Measurements from ENCODE around the gene CACNA2D1.

The CACNA2D1 gene

DNA sequence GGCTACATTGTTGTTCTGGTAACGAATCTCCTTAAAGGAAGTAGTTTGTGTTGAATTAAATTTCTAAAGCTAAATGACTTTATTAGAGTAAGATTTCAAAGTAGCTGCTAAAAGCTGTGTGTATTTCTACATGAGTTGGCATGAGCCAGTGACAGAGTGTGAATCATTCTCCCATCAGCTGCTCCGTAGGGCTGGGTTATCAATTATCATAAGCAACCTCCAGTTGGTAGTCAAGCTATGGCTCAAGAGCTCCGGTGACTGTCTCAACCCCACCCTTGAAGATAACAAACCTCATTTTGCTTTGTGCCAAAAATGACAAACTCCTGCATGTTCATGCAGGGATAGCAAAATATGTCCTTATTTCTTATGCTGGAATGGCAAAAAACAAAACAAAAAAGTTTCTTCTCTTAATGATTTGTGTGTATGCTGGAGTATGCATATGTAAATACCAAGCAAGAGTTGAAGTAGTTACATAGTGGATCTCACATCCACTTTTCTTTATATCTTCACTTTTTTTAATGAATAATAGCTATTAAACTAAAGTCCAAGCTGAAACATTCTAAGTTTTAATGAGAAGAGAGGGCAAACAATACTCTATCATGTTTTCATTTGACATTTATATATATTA is 249.4 kb downstream of the CACNA2D1 start:
- no peak for TF ChIP-seq CTCF (IDR thresholded peaks at IDR 0.05; ENCODE audit: low read depth, low read length)
- peak; percentile 25 for DNase-seq (ENCODE audit: low read depth, low spot score)
- H3K4me3 ChIP-seq (ENCODE audit: low read depth, low read length) = no peak overlapping the region
- in situ Hi-C loops (cut with HindIII; ENCODE audit: low sequenced_read_pairs) = no loop called here

- TF ChIP-seq CTCF (IDR thresholded peaks at IDR 0.05; ENCODE audit: low read depth, low read length) = no peak
- in situ Hi-C loops (cut with HindIII; ENCODE audit: low sequenced_read_pairs) = no loop called here
- DNase-seq (ENCODE audit: low read depth, low spot score) = no peak
- no peak overlapping the region for H3K4me3 ChIP-seq (ENCODE audit: low read depth, low read length)
These were observed 254.9 kb downstream of the CACNA2D1 start for GRCh38 chr7:82188636-82189035.

DNA sequence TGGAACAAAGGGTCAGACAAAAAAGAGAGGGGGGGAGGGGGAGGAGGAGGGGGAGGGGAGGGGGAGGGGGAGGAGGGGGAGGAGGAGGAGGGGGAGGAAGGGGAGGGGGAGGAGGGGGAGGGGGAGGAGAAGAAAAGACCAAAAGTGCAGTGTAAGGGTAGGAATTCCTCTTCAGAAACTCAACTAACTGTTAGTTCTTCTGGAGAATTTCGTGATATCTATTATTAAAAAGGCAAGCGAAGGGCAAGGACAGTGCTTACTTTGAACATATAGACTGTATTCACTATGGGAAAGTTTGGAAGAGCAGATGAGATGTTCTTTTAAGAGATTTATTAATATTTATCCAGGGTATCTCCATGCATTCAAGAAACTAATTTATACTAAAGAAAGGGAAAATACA is 258.1 kb downstream of the CACNA2D1 start:
- H3K4me3 ChIP-seq (ENCODE audit: low read depth, low read length) = no peak overlapping the region
- DNase-seq (ENCODE audit: low read depth, low spot score) = no peak
- TF ChIP-seq CTCF (IDR thresholded peaks at IDR 0.05; ENCODE audit: low read depth, low read length) = no peak
- in situ Hi-C loops (cut with HindIII; ENCODE audit: low sequenced_read_pairs) = no loop called here

DNA sequence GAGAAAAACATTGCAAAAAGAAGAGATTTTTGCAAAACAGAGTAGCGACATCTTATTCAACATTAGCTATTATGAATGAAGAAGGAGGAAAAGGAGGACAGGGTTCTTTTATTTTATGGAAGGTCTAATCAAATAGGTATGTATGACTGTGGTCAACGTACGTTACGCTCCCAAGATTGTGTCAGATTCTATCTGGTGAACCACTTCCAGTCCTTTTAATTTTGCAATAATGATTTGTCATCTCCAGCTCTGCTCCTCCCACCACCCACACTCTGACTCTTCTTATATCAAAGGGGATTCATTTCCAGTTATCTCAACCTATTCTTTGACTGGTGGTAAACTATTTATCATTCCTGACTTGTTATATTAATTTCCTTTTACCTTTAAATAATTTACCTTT is 259.9 kb downstream of the CACNA2D1 start:
- DNase-seq (ENCODE audit: low read depth, low spot score) = peak; percentile 47
- no peak overlapping the region for H3K4me3 ChIP-seq (ENCODE audit: low read depth, low read length)
- TF ChIP-seq CTCF (IDR thresholded peaks at IDR 0.05; ENCODE audit: low read depth, low read length) = no peak
- in situ Hi-C loops (cut with HindIII; ENCODE audit: low sequenced_read_pairs) = no loop called here

- DNase-seq (ENCODE audit: low read depth, low spot score) = no peak
- H3K4me3 ChIP-seq (ENCODE audit: low read depth, low read length) = no peak overlapping the region
- in situ Hi-C loops (cut with HindIII; ENCODE audit: low sequenced_read_pairs) = no loop called here
- TF ChIP-seq CTCF (IDR thresholded peaks at IDR 0.05; ENCODE audit: low read depth, low read length) = no peak
These were observed 264.3 kb downstream of the CACNA2D1 start for GRCh38 chr7:82179311-82179710.

DNA sequence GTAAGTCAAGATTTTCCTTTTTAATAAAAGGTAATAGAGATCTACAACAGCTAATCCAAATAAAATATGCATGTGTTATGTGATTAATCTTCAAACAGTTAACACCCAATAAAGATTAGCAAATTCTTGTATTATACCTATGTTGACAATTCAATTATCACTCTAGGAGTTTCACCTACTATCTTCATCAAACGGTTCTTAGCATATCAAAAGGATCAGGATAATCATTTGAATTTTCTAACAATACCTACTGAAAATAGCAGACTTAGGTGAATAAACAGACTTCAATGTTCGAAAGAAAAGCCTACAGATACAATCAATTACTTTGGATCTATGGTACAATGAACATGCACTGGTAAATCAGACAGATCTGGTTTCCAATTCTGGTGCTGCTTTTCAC is 268.3 kb downstream of the CACNA2D1 start:
- no peak for DNase-seq (ENCODE audit: low read depth, low spot score)
- in situ Hi-C loops (cut with HindIII; ENCODE audit: low sequenced_read_pairs) = no loop called here
- TF ChIP-seq CTCF (IDR thresholded peaks at IDR 0.05; ENCODE audit: low read depth, low read length) = no peak
- H3K4me3 ChIP-seq (ENCODE audit: low read depth, low read length) = no peak overlapping the region

All from astrocyte of the spinal cord (primary cell).